Large intestine (tissue), 12 donors: ENCODE results near the gene FXYD1. TPM values are rescaled to one million over a fixed set of nuclear protein-coding genes. Genes with fewer than 3 reads are reported as not detected.

Experiments
- DNase-seq, 2 donors: peaks; one replicate each; pipeline versions ENCODE4 v3.0.0 to v3.0.0-alpha.2; 2013
- H3K27ac ChIP-seq: one replicate; pipeline ENCODE4 v1.5.1; 2013; ENCODE audit warnings: low read length
- H3K27me3 ChIP-seq: 2 replicates; pipeline ENCODE4 v1.6.1; 2013; ENCODE audit warnings: low read length; ENCODE audit not compliant: control insufficient read depth, insufficient read depth
- H3K36me3 ChIP-seq: 2 replicates; pipeline ENCODE4 v1.6.1; 2013; ENCODE audit warnings: low read length; ENCODE audit not compliant: control insufficient read depth, insufficient read depth
- H3K4me1 ChIP-seq: one replicate; pipeline ENCODE4 v1.6.1; 2013; ENCODE audit warnings: low read length; ENCODE audit not compliant: control insufficient read depth, insufficient read depth
- H3K4me3 ChIP-seq: one replicate; pipeline ENCODE4 v1.5.1; 2013; ENCODE audit warnings: low read length
- H3K9me3 ChIP-seq: one replicate; pipeline ENCODE4 v1.6.1; 2013; ENCODE audit warnings: mild to moderate bottlenecking, low read depth, low read length, moderate library complexity; ENCODE audit not compliant: control insufficient read depth
- WGBS: methylation state at CpG from one replicate; pipeline ENCODE4 v1.1.5; 2013; ENCODE audit warnings: low lambda C conversion rate; ENCODE audit not compliant: insufficient coverage; 5-methylcytosine and 5-hydroxymethylcytosine counted together
- long read RNA-seq, 11 donors: transcript quantifications; one replicate each; lab custom pipeline, GENCODE V29; 2026
- polyA plus RNA-seq: library from polyadenylated mRNA; unstranded; fragments of 120-200 nt; gene quantifications from one replicate; pipeline ENCODE4 v1.2.1, GENCODE V29; 2013

The FXYD1 gene
- polyA plus RNA-seq: 23.2 TPM
- long read RNA-seq, donor 1, transcript FXYD1-201 (8 exons, 592 nt): major isoform, 5 of 6 reads
- long read RNA-seq, donor 1, partial matches to known transcripts: 0 of 6 reads
- long read RNA-seq, donor 1, other reads (novel, unspliced or antisense): 0 of 6 reads
- long read RNA-seq, donor 2, transcript FXYD1-201 (8 exons, 592 nt): major isoform, 6 of 10 reads
- long read RNA-seq, donor 2, partial matches to known transcripts: 0 of 10 reads
- long read RNA-seq, donor 2, other reads (novel, unspliced or antisense): 0 of 10 reads
- long read RNA-seq, donor 3: 0 reads
- long read RNA-seq, donor 4, partial matches to known transcripts: 0 of 1 reads
- long read RNA-seq, donor 4, other reads (novel, unspliced or antisense): 0 of 1 reads
- long read RNA-seq, donor 5, transcript FXYD1-201 (8 exons, 592 nt): major isoform, 10 of 16 reads
- long read RNA-seq, donor 5, partial matches to known transcripts: 0 of 16 reads
- long read RNA-seq, donor 5, other reads (novel, unspliced or antisense): 0 of 16 reads
- long read RNA-seq, donor 6, transcript FXYD1-201 (8 exons, 592 nt): major isoform, 10 of 10 reads
- long read RNA-seq, donor 6, partial matches to known transcripts: 0 of 10 reads
- long read RNA-seq, donor 6, other reads (novel, unspliced or antisense): 0 of 10 reads
- long read RNA-seq, donor 7, transcript FXYD1-201 (8 exons, 592 nt): major isoform, 9 of 13 reads
- long read RNA-seq, donor 7, partial matches to known transcripts: 0 of 13 reads
- long read RNA-seq, donor 7, other reads (novel, unspliced or antisense): 0 of 13 reads
- long read RNA-seq, donor 8, transcript FXYD1-201 (8 exons, 592 nt): major isoform, 21 of 22 reads
- long read RNA-seq, donor 8, partial matches to known transcripts: 0 of 22 reads
- long read RNA-seq, donor 8, other reads (novel, unspliced or antisense): 0 of 22 reads
- long read RNA-seq, donor 9, transcript FXYD1-201 (8 exons, 592 nt): major isoform, 6 of 8 reads
- long read RNA-seq, donor 9, partial matches to known transcripts: 0 of 8 reads
- long read RNA-seq, donor 9, other reads (novel, unspliced or antisense): 0 of 8 reads
- long read RNA-seq, donor 10, transcript FXYD1-201 (8 exons, 592 nt): major isoform, 10 of 11 reads
- long read RNA-seq, donor 10, partial matches to known transcripts: 0 of 11 reads
- long read RNA-seq, donor 10, other reads (novel, unspliced or antisense): 0 of 11 reads
- long read RNA-seq, donor 11, transcript FXYD1-201 (8 exons, 592 nt): major isoform, 6 of 8 reads
- long read RNA-seq, donor 11, partial matches to known transcripts: 0 of 8 reads
- long read RNA-seq, donor 11, other reads (novel, unspliced or antisense): 0 of 8 reads

DNA sequence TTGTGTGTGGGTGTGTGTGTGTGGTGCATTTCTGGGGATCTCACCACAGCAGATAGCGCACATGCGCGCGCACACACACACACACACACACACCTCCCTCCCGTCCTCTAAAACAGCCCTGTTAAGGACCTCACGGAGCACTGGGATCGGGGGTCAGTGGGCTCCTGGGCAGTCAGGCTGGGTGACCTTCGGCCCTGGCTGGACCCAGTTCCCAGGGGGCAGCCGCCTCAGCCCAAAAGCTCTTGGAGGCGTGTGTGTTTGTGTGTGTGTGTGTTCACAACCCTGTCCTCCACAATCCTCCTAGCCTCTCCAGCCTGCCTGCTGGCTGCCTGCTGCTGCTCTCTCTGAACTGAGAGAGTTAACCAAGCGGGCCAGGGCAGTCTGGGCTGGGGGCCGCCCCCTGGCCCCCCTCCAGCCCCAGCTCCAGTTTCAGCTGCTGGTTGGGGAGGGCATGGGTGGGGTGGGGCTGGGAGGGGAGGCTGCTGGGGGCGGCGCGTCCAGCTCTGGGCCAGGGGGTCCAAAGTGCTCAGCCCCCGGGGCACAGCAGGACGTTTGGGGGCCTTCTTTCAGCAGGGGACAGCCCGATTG lies at the start of gene FXYD1:
Gene FXYD1, plus strand, starts transcription at position 520 of the 588 bp plus-strand sequence. CDS start 1,256 bp downstream, outside the sequence.
- no CpG with 5 or more reads among the region's 18 CpGs for WGBS
- DNase-seq: peak in 1 of 2 donors; percentile 17
- Histone ChIP-seq H3K27me3 (peaks cover 18% of the 10 kb centered on the region), H3K27ac (peak within 1 kb of the TSS; percentile 16), H3K36me3 (no peaks in the 10 kb centered on the region), H3K9me3 (peaks cover 4% of the 10 kb centered on the region), H3K4me1 (peaks cover 62% of the 10 kb centered on the region), H3K4me3 (peak within 1 kb of the TSS; percentile 16)

DNA sequence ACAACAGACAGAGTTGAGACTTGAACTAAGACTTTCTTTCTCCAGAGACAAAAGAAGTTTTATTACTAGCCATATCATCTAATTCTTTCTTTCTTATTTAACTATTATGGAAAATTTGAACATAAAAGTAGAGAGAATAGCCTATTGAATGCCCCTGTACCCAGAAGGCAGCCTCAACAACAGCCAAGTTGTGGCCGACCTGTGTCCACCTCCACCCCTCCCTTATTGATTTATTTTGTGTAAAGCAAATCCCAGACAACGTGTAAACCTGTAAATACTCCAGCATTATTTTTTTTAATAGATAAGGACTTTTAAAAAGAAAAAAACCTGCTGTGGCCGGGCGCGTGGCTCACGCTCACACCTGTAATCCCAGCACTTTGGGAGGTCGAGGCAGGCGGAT lies 49.1 kb upstream of the FXYD1 start:
- Histone ChIP-seq H3K27me3 (peaks cover 2% of the 10 kb centered on the region), H3K4me3 (no peak overlapping the region), H3K27ac (no peak overlapping the region), H3K36me3 (no peaks in the 10 kb centered on the region), H3K4me1 (peaks cover 24% of the 10 kb centered on the region), H3K9me3 (no peaks in the 10 kb centered on the region)
- DNase-seq: no peak
- WGBS: no CpG with 5 or more reads among the region's 8 CpGs

DNA sequence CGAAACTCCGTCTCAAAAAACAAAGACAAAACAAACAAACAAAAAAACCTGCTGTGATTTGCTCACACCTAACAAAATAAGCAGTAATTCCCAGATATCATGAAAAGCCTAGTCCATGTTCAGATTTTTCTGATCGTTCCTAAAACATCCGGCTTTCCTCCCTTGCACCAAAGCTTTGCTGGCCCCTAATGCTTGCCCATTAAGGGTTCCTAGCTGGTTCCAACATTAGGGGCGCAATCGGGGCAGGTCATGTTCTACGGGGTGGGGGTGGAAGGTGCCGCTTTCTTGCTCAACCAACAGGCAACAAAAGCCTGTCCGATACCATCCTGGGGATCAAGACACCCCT lies 48.5 kb upstream of the FXYD1 start:
- WGBS: 71% methylated on average over 2 of the region's 9 CpGs
- H3K27me3 ChIP-seq: peaks cover 2% of the 10 kb centered on the region
- H3K27ac ChIP-seq: no peak overlapping the region
- H3K36me3 ChIP-seq: no peaks in the 10 kb centered on the region
- peaks cover 29% of the 10 kb centered on the region for H3K4me1 ChIP-seq
- H3K9me3 ChIP-seq: no peaks in the 10 kb centered on the region
- no peak for DNase-seq
- no peak overlapping the region for H3K4me3 ChIP-seq

DNA sequence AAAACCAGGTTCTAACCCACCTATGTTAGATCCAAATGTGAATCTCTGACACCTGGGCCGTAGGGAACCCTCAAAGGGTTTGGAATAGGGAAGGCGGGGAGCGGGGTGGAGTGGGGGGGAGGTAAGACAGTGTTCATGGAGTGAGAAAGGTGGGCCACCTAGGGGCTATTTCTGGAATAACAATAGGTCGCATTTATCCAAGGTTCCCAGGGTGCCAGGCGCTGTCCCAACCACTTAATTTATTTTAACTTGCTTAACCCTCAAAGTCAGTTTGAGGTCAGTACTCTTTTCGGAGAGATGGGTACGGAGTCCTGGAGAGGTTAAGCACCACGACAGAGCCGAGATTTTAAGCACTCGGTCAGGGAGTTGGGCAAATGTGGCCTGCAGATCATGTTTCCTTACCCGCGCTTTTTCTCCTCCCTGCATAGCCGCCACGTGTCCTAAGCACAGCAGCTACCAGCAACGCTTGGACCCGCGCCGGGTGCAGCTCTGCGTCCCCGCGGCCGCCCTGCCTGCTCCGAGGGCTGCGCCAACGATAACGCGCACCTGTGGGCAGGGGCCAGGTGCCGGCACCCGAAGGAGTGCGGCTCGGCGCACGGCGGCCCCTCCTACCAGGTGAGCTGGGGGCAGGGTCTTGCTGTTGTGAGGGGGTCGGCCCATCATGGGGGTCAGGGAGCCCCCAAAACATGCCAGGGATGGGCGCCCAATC lies 48.0 kb upstream of the FXYD1 start:
- Histone ChIP-seq H3K4me3 (no peak overlapping the region), H3K27me3 (peaks cover 2% of the 10 kb centered on the region), H3K9me3 (no peaks in the 10 kb centered on the region), H3K36me3 (no peaks in the 10 kb centered on the region), H3K4me1 (peaks cover 29% of the 10 kb centered on the region), H3K27ac (no peak overlapping the region)
- peak; percentile 42 to 61 for DNase-seq
- WGBS: no CpG with 5 or more reads among the region's 36 CpGs

DNA sequence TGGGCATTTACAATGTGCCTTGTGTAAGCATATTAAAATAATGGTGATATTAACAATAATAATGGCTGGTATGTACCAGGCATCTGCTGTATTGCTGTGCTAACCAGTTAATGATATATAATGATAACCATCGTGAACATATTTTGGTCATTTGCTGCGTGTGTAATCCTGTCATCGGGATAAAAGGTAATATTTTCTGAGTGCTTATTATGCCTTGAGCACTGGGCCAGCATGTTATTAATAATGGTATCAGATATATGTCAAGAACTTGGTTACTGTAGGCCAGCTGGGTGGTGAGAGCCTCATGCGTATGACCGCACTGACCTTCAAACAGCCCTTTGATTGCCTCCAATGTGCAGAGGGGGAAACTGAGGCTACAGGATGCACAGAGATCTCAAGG lies 45.2 kb upstream of the FXYD1 start:
- no peak for DNase-seq
- no peaks in the 10 kb centered on the region for H3K36me3 ChIP-seq
- H3K27me3 ChIP-seq: peaks cover 2% of the 10 kb centered on the region
- peaks cover 21% of the 10 kb centered on the region for H3K4me1 ChIP-seq
- H3K27ac ChIP-seq: no peak overlapping the region
- no CpG with 5 or more reads among the region's 5 CpGs for WGBS
- H3K9me3 ChIP-seq: peaks cover 3% of the 10 kb centered on the region
- H3K4me3 ChIP-seq: no peak overlapping the region

DNA sequence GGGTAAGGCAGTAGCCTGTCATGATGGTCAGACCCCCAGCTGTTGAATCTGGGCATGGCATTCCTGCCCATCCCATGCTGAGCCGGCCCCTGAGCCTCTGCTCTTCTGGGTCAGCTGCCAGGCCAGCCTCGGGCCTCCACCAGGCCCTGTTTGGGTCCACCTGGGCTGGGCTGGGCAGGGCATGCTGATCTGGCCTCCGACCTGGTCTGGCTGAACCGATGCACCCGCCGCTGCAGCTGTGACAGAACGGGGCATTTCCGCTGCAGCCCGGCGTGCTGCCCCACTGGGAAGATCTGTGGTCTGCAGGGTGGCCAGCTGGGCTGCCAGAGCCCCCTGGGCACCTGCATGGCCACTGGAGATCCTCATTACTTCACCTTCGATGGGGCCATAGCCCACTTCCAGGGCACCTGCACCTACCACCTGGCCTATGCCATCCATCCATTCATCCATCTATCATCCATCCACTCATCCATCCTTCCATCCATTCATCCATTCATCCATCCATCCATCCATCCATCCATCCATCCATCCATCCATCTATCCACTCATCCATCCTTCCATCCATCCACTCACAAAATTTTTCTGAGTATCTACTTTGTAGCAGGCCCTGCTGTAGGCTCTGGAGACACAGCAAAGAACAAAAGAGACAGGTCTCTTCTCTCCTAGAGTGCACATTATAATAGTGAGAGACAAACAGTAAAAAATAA lies 44.5 kb upstream of the FXYD1 start:
- Histone ChIP-seq H3K4me3 (no peak overlapping the region), H3K27ac (no peak overlapping the region), H3K4me1 (peaks cover 17% of the 10 kb centered on the region), H3K9me3 (peaks cover 7% of the 10 kb centered on the region), H3K36me3 (no peaks in the 10 kb centered on the region), H3K27me3 (peaks cover 2% of the 10 kb centered on the region)
- DNase-seq: no peak
- no CpG with 5 or more reads among the region's 11 CpGs for WGBS

DNA sequence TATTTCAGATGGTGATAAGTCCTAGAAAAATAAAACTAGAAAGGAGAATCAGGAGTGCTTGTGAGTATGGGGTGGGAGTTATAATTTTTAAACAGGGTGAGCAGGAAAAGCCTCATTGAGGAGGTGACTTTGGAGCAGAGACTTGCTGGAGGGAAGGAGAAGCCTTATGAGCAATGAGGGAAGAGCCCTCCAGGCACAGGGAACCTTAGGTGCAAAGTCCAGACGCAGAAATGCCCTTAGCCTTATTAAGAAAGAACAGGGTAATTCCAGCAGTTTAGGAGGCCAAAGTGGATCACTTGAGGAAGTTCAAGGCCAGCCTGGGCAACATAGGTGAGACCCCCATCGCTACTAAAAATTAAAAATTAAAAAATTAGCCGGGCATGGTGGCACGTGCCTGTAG lies 44.0 kb upstream of the FXYD1 start:
- Histone ChIP-seq H3K36me3 (no peaks in the 10 kb centered on the region), H3K4me3 (no peak overlapping the region), H3K4me1 (peaks cover 17% of the 10 kb centered on the region), H3K27me3 (peaks cover 2% of the 10 kb centered on the region), H3K27ac (no peak overlapping the region), H3K9me3 (peaks cover 7% of the 10 kb centered on the region)
- DNase-seq: peak; percentile 31 to 67
- WGBS: no CpG with 5 or more reads among the region's 4 CpGs

DNA sequence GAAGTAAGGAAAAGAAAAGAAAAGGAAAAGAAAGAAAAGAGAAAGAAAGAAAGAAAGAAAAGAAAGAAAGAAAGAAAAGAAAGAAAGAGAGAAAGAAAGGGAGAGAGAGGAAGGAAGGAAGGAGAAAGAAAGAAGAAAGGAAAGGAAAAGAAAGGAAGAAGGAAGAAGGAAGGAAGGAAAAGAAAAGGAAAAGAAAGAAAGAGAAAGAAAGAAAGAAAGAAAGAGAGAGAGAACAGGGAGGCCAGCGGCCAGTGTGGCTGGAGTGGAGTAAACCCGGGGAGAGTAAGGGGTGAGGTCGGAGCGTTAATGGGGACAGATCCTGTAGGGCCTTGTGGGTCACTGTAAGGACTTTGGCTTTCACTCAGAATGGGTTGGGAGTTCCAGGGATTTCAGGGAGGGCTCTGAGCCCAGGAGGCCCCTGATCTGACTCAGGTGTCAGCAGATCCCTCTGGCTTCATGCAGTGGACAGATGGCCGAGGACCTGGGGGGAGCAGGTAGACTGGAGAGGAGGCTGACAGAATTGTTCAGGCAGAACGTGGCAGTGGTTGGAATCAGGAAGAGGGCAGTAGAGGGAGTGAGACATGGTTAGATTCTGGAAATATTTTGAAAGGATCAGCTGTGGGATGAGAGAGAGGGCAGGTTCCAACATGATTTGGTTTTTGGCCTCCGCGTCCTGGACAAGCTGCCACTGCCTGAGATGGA lies 42.8 kb upstream of the FXYD1 start:
- no peak overlapping the region for H3K4me3 ChIP-seq
- H3K27me3 ChIP-seq: no peaks in the 10 kb centered on the region
- peaks cover 7% of the 10 kb centered on the region for H3K9me3 ChIP-seq
- WGBS: 71% methylated on average over 1 of the region's 8 CpGs
- no peak overlapping the region for H3K27ac ChIP-seq
- peak in 1 of 2 donors; percentile 45 for DNase-seq
- H3K4me1 ChIP-seq: peaks cover 17% of the 10 kb centered on the region
- no peaks in the 10 kb centered on the region for H3K36me3 ChIP-seq
